IPS-15b (cell line): Measurements from ENCODE around the gene ASPM.

ENCODE experiments used
- H3K27me3 ChIP-seq: one replicate; pipeline ENCODE4 v1.6.1; 2013; ENCODE audit warnings: low read length; ENCODE audit not compliant: control insufficient read depth, insufficient read depth
- H3K36me3 ChIP-seq: one replicate; pipeline ENCODE4 v1.6.1; 2013; ENCODE audit warnings: low read length; ENCODE audit not compliant: control insufficient read depth, insufficient read depth
- H3K4me1 ChIP-seq: one replicate; pipeline ENCODE4 v1.6.1; 2013; ENCODE audit warnings: mild to moderate bottlenecking, low read length; ENCODE audit not compliant: control insufficient read depth, insufficient read depth
- H3K4me3 ChIP-seq: one replicate; pipeline ENCODE4 v1.5.1; 2013; ENCODE audit warnings: low read depth, low read length
- H3K9ac ChIP-seq: one replicate; pipeline ENCODE4 v1.6.1; 2013; ENCODE audit warnings: low read depth, mild to moderate bottlenecking, low read length
- H3K9me3 ChIP-seq: one replicate; pipeline ENCODE4 v1.6.1; 2013; ENCODE audit warnings: mild to moderate bottlenecking, low read length; ENCODE audit not compliant: control insufficient read depth, insufficient read depth

Gene ASPM, protein sequence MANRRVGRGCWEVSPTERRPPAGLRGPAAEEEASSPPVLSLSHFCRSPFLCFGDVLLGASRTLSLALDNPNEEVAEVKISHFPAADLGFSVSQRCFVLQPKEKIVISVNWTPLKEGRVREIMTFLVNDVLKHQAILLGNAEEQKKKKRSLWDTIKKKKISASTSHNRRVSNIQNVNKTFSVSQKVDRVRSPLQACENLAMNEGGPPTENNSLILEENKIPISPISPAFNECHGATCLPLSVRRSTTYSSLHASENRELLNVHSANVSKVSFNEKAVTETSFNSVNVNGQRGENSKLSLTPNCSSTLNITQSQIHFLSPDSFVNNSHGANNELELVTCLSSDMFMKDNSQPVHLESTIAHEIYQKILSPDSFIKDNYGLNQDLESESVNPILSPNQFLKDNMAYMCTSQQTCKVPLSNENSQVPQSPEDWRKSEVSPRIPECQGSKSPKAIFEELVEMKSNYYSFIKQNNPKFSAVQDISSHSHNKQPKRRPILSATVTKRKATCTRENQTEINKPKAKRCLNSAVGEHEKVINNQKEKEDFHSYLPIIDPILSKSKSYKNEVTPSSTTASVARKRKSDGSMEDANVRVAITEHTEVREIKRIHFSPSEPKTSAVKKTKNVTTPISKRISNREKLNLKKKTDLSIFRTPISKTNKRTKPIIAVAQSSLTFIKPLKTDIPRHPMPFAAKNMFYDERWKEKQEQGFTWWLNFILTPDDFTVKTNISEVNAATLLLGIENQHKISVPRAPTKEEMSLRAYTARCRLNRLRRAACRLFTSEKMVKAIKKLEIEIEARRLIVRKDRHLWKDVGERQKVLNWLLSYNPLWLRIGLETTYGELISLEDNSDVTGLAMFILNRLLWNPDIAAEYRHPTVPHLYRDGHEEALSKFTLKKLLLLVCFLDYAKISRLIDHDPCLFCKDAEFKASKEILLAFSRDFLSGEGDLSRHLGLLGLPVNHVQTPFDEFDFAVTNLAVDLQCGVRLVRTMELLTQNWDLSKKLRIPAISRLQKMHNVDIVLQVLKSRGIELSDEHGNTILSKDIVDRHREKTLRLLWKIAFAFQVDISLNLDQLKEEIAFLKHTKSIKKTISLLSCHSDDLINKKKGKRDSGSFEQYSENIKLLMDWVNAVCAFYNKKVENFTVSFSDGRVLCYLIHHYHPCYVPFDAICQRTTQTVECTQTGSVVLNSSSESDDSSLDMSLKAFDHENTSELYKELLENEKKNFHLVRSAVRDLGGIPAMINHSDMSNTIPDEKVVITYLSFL (N-terminal part only)

DNA sequence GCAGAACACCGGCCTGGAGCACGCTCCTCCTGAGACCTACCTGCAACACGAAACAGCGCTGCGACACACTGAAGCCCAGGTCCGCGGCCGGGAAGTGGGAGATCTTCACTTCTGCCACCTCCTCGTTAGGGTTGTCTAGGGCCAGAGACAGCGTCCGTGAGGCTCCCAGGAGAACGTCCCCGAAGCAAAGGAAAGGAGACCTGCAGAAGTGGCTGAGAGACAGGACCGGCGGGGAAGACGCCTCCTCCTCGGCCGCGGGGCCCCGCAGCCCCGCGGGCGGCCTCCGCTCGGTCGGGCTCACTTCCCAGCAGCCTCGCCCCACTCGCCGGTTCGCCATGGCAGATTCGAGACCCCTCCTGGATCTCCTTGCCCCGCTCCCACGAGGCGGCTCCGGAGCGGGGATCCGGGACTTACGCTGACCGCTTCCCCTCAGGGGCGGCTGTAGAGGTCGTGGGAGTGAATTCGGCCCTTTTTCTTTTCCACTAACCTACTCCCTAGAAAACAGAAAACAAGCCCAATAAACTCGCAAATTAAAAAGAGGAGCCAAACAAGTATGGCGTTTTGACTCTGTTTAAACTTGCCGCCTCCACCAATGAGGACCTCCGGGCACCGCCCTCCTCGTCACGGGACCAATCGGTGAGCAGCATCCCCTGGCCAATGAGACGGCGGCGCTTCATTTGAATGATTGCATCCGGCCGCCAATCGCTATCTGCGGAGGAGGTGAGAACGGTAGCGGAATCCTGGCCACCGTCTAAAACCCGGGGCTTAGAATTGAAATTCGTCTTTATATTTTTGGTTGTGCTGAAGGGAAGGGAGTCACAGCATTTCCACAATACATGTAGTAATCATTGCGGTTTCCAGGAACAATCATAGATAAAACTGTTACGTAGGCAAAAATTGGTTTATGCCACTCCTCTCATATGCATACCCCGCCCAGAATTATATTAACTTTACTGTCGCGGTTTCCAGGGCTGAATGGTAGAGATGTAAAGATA, at the start of gene ASPM:
ASPM (minus strand) TSS at position 569 of the 995 bp plus-strand sequence; CDS start at position 337, 232 bp downstream.
- Histone ChIP-seq H3K36me3 (no peaks in the 10 kb centered on the region), H3K4me1 (peaks cover 3% of the 10 kb centered on the region), H3K27me3 (no peaks in the 10 kb centered on the region), H3K4me3 (peak within 1 kb of the TSS; percentile 88), H3K9me3 (no peaks in the 10 kb centered on the region), H3K9ac (peak within 1 kb of the TSS; percentile 95)

DNA sequence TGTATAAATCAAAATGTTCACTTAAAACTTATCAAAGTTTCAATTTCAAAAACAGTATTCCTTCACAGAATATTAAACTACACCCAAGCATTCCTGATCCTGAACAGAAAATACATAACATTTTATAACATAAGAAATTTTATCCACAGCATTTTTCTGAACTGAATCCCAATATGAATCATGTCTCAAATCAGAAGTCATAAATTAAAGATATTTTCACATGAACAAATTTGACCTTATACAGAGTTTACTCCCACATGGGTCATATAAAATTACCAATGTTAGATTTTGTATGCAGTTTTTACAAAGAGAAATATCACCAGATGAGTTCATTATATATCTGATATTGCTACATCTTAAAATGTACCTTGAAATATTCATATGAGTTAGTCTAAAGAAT, 48.6 kb upstream of the ASPM start:
- no peaks in the 10 kb centered on the region for H3K36me3 ChIP-seq
- H3K27me3 ChIP-seq = no peaks in the 10 kb centered on the region
- H3K9ac ChIP-seq = no peak overlapping the region
- H3K4me1 ChIP-seq = peaks cover 12% of the 10 kb centered on the region
- no peaks in the 10 kb centered on the region for H3K9me3 ChIP-seq
- H3K4me3 ChIP-seq = no peak overlapping the region

DNA sequence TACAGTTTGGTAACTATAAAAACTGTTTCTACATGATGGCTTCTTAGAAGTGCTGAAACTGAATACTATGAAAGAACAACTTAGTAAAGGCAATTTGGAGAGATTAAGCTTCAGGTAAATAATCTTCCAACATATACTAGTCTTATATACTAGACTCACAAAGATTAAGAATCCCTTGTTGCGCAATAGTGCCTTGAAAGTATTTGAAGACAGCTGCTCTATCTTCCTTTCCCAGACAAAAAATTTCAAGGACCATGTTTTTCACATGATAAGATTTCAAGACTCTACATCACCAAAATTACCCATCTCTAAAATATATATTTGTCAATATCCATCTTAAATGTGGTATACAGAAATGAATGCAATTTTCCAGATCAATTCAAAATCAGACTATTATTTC, 37.7 kb upstream of the ASPM start:
- no peaks in the 10 kb centered on the region for H3K9me3 ChIP-seq
- H3K4me3 ChIP-seq = no peak overlapping the region
- peaks cover 12% of the 10 kb centered on the region for H3K36me3 ChIP-seq
- H3K4me1 ChIP-seq = no peaks in the 10 kb centered on the region
- H3K27me3 ChIP-seq = no peaks in the 10 kb centered on the region
- H3K9ac ChIP-seq = no peak overlapping the region

DNA sequence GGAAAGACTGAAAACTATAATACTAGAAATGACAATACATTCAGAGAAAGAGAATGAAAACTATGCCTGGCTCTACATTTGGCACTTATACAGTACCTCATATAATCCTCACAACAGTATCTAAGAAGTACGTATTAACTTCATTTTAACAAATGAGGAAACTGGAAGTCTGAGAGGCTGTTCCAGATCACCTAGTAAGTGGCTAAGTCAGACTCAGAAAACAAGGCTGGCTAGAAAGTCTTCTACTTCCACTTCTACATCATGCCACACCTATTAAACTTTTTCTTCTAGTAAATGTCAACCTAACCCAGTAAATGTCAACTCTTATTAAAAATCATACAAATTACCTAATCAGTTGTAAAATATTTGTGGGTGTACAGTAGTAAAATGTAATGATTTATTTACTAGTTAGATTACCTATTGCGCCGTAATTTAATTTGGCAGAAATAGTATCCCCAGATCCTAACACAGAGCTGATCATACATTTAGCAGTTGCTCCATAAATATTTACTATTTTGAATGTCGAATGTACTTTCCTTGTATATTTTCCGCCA, 36.8 kb upstream of the ASPM start:
- H3K9ac ChIP-seq = no peak overlapping the region
- no peaks in the 10 kb centered on the region for H3K9me3 ChIP-seq
- H3K4me1 ChIP-seq = no peaks in the 10 kb centered on the region
- peaks cover 12% of the 10 kb centered on the region for H3K36me3 ChIP-seq
- no peaks in the 10 kb centered on the region for H3K27me3 ChIP-seq
- H3K4me3 ChIP-seq = no peak overlapping the region

DNA sequence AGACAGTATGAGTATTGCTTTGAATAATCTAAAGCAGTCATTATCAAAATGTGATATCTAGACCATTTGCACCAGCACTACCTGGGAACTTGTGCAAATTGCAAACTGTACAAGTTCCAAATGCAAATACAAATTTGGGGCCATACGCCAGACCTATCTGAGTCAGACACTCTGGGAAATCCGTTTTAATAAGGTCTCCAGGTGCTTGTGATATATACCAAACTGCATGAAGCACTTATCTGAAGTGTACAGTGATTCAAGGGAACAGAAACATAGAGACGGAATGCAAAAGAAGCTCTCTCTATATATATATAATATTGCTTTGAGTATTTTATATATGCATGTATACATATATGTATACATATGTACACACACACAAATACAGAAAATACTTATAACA, 36.2 kb upstream of the ASPM start:
- Histone ChIP-seq H3K36me3 (peaks cover 8% of the 10 kb centered on the region), H3K4me1 (no peaks in the 10 kb centered on the region), H3K27me3 (no peaks in the 10 kb centered on the region), H3K9ac (no peak overlapping the region), H3K4me3 (no peak overlapping the region), H3K9me3 (no peaks in the 10 kb centered on the region)

DNA sequence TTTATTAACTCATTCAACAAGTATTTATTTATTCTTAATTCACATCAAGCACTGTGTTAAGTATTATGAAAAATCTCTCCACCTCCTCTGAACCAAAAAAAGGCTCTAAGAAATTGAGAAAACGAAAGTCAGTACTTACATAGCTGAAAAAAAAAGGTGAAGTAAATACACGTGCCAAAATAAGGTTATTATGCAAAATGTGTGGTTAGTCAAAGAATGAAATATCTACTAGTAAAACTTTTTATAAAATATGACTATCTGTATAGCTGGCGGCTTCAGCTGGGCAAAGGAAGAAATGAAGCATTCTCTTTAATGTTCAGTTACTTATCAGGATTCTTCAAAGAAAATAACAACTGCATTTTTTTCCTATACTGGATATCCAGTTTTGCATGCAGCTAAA, 35.5 kb upstream of the ASPM start:
- H3K4me1 ChIP-seq = no peaks in the 10 kb centered on the region
- H3K9ac ChIP-seq = no peak overlapping the region
- H3K4me3 ChIP-seq = no peak overlapping the region
- H3K9me3 ChIP-seq = no peaks in the 10 kb centered on the region
- peaks cover 3% of the 10 kb centered on the region for H3K36me3 ChIP-seq
- no peaks in the 10 kb centered on the region for H3K27me3 ChIP-seq

DNA sequence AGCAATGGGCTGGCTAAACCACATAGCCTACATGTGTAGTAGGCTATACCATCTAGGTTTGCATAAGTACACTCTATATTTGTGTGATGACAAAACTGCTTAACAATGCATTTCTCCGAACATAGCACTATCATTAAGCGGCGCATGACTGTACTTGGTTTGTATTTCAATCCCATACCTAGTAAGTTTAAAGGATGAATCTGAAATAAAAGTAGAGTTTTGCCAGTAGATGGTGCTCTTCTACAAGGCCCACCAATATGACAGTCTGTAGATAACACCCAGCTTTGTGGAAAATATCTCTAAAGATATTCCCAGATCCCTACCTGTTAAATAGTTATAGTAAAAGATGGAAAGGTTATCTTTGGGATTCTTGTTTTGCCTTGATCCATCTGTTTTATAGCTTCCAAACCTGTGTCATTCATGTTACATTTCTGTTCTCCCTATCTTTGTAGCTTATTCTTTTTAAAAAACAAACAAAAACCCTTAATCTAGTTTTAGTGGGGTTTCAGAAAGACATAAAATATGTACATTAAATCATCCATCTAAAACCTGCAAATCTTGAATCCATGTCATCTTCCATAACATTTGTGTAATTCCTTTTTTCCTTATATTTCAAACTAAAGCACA, 33.9 kb upstream of the ASPM start:
- Histone ChIP-seq H3K9ac (no peak overlapping the region), H3K36me3 (peaks cover 3% of the 10 kb centered on the region), H3K4me3 (no peak overlapping the region), H3K4me1 (no peaks in the 10 kb centered on the region), H3K9me3 (no peaks in the 10 kb centered on the region), H3K27me3 (no peaks in the 10 kb centered on the region)

DNA sequence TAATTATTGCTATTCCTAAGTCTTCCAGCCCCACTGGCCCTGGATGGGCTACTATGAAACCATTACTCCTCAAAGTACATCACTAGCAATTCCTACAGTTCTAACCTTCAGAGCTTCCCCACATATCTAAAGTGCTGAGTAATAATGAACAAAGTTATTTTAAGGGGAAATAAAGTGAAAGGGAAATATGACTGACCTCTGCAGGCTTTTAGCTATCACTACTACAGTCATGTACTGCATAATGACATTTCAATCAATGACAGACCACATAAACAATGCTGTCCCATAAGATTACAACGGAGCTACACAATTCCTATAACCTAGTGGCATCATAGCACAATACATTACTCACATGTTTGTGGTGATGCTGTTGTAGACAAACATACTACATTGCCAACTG, 32.5 kb upstream of the ASPM start:
- Histone ChIP-seq H3K9ac (no peak overlapping the region), H3K9me3 (no peaks in the 10 kb centered on the region), H3K4me1 (no peaks in the 10 kb centered on the region), H3K36me3 (peaks cover 3% of the 10 kb centered on the region), H3K4me3 (no peak overlapping the region), H3K27me3 (no peaks in the 10 kb centered on the region)

DNA sequence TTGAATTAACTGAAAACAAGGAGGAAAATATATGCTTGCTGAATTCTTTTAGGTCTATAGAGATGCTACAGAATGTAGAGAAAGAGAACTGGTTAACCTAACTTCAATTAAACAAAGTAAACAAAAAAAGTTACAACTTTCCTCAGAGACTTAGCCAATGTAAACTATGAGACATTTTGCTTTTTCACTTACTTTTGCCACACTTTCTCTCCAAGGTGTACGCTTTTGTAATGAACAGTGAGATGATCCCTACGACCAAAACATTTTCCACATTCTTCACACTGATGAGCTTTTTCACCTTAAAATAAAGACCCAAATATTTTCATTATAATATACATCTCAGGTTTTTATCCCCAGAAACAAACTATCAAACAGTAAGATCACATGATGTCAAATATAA, 28.3 kb upstream of the ASPM start:
- Histone ChIP-seq H3K4me3 (no peak overlapping the region), H3K4me1 (no peaks in the 10 kb centered on the region), H3K9ac (no peak overlapping the region), H3K9me3 (no peaks in the 10 kb centered on the region), H3K27me3 (no peaks in the 10 kb centered on the region), H3K36me3 (no peaks in the 10 kb centered on the region)
